NCI-H2107 treated with DMSO at 0.1 percent for 48 hours (cell line): ENCODE measurements around the gene EMID1.

Source experiments
- DNase-seq: peaks from one replicate; lab custom pipeline; 2025; ENCODE audit not compliant: unreplicated experiment; lab: John Stamatoyannopoulos, UW

Gene EMID1

DNA sequence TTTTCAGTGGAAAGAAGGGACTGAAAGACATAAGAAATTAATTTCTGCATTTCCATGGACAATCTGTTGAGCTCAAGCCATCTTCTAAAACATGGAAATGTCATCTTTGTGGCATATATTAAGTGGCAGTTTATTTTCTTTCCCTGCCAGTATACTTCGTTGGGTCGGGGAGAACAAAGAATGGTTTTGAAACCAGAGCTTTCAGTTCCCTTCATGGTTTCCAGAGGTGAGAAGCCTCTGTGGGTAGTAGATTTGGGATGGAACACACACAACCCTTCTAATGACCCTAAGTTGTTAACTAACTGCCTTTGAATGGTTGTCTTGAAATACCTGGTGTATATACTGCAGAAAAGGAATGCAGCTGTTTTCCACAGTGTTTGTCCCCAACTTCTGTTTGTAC lies 83.1 kb downstream of the EMID1 start:
- no peak for DNase-seq

DNA sequence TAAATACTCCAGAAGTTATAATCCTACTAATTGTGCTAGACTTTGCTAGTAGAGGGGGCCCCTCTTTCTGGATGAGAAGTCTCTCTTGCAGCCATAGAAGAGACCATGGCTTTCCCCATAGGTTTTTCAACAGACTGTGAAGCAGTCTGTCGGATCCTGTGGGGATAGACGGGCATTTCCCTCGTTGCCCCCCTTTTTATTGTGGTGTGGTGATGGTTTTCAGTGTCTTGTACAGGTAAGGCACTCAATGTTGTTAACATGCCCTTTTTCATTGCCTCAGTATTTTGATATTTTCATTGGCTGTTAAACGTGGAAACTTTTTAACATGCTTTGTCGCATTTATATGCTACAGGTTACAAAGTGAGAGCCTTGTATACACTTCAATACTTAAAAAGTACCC lies 84.4 kb downstream of the EMID1 start:
- no peak for DNase-seq

DNA sequence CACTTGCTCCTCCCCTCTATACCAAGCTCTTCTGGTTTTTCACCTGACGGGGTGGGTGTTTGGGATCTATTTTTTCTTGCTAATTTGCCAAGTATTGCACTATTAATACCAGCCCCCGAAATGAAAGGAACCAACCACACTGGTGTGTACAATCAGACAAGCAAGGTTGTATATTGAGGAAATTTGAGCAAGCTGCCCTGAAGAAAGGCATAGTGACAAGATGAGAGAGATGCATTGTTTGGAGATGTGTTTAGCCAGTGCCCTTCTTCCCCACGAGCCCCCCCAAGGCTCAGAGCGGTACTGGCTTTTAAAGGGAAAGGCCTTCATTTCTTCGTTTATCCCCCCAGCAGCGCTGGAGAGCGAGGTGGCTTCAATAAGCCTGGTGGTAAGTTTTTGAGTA lies 85.5 kb downstream of the EMID1 start:
- DNase-seq = no peak

DNA sequence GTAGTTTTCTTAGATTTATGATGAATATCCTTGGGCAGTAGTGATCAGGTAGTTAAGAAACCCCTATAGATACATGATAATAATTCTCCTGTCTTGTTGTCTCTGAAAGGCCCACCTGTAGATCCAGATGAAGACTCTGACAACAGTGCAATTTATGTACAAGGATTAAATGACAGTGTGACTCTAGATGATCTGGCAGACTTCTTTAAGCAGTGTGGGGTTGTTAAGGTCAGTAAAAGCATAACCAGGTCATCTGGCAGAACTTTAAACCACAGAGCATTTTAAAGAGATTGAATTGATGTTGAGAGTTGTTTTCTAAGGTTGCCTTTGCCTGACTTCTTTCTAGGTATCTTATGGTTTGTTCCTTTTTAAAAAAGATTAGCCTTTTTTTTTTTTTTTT lies 86.7 kb downstream of the EMID1 start:
- no peak for DNase-seq

DNA sequence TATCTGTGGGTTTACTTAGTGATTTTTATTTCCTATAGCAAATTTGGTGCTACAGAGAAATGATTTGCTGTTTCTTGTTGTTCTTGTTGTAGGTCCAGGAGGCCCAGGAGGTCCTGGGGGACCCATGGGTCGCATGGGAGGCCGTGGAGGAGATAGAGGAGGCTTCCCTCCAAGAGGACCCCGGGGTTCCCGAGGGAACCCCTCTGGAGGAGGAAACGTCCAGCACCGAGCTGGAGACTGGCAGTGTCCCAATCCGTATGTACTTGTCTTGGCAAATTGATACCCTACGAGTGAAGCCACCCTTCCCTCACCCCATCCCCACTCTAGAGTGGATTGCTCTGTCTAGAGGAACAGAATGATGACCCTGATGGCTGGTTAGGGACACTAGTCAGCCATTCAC lies 92.9 kb downstream of the EMID1 start:
- DNase-seq = no peak

DNA sequence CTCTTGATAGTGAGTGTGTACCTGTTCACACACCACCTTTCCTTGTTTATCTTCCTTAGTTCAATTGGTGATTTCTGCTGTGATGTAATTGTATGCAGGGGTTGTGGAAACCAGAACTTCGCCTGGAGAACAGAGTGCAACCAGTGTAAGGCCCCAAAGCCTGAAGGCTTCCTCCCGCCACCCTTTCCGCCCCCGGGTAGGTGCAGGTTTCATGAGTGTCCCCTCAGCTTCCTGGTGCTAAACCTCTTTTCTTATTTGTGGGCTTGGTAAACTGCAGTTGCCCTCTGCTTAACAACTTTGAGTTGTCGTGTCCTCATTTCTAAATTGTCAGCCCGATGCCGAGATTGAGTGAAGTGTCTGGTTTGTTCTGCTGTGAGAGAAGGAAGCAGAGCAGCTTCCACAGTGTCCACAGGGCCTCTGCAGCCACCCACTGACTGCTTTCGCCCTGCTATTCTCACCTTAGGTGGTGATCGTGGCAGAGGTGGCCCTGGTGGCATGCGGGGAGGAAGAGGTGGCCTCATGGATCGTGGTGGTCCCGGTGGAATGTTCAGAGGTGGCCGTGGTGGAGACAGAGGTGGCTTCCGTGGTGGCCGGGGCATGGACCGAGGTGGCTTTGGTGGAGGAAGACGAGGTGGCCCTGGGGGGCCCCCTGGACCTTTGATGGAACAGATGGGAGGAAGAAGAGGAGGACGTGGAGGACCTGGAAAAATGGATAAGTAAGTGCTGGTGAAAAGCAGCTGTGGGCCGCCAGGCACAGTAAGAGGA lies 93.6 kb downstream of the EMID1 start:
- DNase-seq = no peak

DNA sequence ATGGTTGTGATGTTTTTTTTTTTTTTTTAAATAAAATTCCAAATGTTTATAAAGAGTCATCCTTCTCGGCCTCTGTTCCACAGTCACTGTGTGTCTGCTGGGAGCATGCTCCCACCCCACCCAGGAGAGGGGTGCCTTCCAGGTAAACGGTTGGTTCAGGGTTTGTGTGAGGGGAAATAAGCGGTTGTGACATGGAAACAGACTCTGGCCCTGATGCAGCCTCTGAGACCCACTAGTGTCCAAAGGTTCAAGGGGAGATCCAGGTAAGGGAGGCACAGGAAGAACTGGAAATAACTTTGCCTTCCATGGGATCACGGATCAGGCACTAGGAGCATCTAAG lies 94.7 kb downstream of the EMID1 start:
- DNase-seq = no peak

DNA sequence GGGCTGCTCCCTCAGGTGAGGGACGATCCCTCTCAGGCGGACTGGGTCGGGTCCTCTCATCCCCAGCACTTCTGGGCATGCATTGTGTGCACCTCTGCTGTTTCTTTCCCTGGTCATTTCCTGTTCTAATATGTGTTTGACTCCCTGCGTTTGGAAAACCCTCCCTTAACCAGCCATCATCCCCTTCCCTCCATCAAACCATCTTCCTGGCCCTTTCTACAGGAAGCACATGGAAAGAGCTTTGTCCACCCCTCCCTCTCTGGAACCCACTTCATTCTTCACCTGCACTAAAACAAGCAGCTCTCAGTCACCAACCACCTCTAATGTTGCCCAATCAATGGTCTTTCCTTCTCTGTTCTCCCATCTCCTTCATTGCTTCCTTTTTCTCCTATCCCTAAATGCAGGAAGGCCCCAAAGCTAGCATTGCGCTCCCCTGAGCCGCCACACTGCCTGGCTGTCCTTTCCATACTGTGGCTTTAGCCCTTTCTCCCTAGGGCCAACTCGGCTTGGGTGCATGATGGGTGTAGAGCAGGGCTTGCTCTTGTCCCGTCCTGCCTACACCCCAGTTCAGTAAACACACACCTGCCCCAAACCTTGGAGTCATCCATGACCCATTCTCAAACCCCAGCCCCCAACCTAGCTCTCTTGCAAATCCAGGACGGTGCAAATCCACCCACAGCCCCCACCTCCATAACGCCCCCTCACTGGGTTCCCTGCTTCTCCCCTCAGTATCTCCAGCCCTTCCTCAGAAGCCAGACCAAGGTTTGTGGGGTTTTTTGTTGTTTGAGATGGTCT lies 95.3 kb downstream of the EMID1 start:
- DNase-seq = no peak

DNA sequence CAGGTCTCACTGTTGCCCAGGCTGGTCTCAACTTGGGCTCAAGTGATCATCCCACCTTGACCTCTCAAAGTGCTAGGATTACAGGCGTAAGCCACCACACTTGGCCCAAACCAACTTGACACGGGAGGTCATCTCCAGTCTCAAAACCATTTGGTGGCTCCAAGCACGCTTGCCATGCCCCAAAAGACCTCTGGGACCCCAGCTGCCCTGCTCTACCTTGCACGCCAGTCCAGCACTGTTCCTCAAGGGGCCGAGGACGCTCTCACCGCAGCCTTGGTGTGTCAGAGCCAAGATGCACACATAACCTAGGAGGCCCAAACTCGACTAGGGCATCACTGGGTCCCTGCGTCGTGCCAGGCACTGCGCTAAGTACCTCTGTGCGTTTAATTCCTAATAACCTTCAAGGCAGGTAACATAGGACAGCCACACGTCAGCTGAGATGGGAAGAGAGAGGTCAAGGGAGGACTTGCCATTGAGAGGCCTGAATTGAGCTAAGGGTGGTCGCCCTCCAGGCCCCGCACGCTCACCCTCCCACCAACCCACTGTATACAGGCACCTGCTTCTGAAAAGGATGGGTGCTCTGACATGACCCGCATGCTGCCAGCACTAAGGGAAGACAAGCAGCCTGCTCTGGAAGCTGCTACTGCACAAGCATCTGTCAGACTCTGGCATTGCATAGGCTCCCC lies 96.2 kb downstream of the EMID1 start:
- no peak for DNase-seq

DNA sequence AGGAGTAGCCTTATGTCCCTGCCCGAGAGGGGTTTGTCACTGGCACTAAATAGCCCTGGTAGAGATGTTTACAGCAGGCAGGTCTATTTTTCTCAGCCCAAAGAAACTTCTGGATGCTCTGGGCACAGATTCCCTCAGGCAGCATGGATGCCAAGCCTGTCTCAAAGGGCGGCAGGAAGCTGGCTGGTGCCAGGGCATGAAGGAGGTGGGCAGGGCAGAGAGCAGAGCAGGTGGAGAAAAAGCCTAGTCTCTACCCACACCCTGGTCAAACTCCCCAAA lies 96.6 kb downstream of the EMID1 start:
- no peak for DNase-seq

DNA sequence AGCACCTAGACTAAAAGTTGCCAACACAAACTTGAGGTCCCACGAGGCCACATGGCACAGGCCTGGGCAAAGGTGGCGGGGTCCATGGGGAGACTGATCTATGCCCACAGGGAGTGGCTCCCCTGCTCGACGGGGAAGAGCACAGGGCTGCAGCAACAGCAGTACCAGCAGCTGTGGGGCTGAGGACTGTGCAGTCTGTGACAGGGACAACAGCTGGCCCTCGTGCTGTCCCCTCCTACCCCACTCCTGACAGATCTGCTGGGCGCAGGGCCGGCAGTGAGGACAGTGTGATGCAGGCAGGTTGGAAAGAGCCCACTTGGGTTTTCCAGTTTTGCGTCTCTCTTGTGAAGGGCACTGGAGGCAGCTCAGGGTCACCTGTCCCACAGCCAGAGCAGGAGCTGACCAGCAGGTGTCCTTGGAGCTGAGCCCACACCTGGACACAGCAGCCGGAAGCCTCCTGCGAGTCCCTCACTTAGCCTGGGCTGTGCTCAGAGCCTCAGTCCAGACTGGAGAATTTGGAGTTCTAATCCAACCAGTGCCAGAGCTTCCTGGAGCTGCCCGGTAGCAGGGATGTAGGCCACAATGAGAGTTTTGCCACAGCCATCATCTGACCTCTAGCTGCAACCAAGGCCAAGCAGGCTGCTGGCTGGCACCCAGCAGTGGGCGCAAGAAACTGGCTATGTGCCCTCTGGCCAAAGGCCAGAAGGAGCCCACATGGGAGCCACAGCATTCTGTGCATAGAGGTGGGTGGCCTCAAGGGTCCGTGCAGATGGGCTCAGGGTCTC lies 97.2 kb downstream of the EMID1 start:
- no peak for DNase-seq

DNA sequence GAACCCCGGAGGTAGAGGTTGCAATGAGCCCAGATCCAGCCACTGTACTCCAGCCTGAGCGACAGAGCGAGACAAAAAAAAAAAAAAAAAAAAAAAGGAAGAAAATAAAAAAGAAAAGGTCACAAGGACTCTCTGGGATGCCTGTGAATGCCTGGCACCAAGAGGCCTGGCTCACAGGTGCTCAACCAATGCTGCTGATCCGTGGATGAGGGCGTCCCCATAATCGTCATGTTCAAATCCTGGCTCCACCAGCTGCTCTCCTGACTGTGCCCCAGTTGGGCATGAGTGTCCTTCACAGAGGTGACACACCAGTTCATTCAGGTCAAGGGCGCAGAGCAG lies 100.1 kb downstream of the EMID1 start:
- no peak for DNase-seq

DNA sequence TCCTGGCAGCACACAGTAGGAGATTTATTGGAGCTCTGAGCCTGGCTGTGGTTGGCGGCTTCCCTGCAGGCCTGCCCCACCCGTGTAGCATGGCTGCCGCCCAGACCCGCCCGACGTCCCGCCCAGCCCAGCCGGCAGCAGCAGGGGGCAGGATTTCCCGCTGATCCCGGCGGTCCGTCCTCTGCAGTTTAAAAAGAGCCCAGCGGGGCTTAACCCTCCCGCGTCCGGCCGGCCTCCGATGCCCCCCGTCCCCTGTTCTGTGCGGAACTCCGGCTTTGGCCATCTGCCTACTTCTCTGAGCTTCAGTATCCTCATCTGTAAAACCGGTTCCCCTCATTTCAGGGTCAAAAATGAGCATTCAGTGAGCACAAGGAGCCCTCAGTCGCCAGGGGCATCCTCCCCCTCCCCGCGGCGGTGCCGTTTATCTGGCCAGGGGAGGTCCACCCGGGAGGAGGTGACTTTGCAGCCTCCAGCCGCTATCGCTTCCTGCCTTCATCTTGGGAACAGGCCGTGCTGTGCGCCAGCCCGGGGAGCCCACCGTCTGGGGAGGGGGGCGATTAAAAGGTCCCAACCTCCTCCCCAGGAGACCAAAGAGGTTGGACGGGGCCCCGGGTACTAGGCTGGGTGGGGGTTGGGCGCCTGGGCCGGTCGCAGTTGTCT lies 100.6 kb downstream of the EMID1 start, which contains the start of gene GAS2L1:
Gene GAS2L1, plus strand, starts transcription at position 476 of the 660 bp plus-strand sequence. CDS start 1,456 bp downstream, outside the sequence.
- no peak for DNase-seq

DNA sequence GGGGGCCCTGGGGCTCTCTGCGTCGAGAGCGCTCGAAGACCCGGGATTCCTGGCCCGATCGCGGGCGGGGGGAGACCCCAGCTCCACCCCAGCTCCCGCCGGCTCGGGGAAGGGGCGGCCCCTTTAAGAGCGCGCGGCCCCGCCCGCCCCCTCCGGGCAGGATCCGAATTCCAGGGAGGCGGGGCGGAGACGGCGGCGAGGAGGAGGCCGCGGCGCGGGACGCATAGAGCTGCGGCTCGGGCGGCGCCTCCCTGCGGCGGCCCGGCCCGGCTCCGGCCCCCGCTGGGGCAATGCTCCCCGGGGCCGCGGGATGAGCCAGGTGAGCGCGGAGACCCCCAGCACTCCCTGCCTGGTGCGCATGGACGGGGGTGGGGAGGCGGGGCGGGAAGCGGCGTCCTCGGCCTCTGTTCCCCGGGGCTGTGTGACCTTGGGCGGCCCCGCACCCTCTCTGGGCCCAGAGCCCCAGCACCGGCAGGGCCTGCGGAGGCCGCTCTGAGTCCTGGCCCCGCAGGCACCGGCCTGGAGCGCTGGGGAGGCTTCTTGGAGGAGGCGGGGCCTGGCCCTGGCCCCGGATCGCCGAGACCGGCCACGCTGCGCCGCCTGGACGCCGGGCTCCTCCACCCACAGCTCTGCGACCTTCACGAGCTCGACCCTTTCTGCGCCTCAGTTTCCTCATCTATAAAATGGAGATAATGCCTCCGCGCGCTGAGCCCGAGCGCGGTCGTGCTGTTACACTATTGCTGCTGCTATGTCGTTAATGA lies 101.3 kb downstream of the EMID1 start:
- no peak for DNase-seq

DNA sequence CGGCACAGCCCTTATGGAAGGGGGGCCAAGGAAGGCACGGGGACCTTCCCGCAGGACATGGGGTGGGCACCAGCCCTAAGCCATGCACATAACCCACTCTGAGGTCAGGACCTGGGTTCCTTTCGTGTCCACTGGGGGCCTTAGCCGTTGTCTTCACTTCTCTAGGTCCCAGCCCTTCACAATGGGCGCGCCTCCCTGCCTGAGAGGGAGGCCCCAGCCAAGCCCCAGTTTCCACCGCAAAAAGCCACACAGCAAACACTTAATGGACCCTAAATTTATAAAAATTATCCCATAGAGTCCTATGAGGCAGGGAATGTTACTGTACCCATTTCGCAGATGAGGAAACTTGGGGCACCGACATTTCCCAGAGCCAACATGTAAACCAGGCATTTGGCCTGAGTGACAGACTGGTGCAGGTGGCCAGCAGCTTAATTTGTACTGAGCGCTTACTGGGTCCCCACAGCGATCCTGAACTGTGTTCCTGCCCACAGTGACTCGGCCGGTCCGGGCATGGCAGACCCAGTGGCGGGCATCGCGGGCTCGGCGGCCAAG lies 102.0 kb downstream of the EMID1 start:
- DNase-seq = no peak

DNA sequence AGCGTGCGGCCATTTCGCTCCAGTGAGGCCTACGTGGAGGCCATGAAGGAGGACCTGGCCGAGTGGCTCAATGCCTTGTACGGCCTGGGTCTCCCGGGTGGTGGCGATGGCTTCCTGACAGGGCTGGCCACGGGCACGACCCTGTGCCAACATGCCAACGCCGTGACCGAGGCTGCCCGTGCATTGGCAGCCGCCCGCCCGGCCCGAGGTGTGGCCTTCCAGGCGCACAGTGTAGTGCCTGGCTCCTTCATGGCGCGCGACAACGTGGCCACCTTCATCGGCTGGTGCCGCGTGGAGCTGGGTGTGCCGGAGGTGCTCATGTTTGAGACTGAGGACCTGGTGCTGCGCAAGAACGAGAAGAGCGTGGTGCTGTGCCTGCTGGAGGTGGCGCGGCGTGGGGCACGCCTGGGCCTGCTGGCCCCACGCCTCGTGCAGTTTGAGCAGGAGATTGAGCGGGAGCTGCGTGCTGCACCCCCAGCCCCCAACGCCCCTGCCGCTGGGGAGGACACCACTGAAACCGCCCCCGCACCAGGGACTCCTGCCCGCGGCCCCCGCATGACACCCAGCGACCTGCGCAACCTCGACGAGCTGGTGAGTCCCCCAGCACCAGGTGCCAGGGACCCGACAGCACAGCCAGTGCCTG lies 102.6 kb downstream of the EMID1 start:
- no peak for DNase-seq

DNA sequence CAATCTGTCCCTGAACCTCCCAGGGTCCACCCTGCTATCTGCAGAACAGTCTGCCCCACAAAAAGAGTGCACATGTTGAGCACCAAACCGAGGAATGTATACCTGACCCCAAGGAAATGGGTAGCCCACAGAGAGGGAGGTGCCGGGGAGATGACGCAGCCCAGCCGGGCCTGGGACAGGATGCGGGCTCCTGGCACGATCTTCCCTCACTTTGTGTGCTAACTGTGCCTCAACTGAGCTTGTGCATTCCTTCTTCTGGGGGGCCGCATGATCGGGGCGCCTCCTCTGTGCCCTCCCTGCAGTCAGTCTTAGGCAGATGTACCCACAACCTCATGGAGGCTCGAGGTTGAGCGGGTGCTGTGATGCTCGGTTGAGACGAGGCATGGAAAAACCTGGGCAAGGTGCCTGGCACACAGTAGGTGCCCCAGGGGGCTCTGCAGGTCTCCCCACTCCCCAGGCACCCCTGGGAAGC lies 103.1 kb downstream of the EMID1 start:
- no peak for DNase-seq
